HFF-Myc (cell line): Measurements from ENCODE around the gene ZKSCAN8.

Source experiments
- DNase-seq: peaks from one replicate; pipeline ENCODE4 v3.0.0-alpha.2; 2011; ENCODE audit warnings: low read depth; ENCODE audit errors: extremely low read depth
- H3K4me3 ChIP-seq: replicated peaks from 2 replicates; pipeline ENCODE4 v1.5.1; 2011; ENCODE audit warnings: low read depth, mild to moderate bottlenecking, control low read depth, low read length
- TF ChIP-seq, protein P1 (sequence below): IDR thresholded peaks from 2 replicates; pipeline ENCODE4 v1.5.1; 2012; ENCODE audit warnings: mild to moderate bottlenecking, low read depth, low read length, control low read depth; ENCODE audit errors: missing control alignments

Gene ZKSCAN8

DNA sequence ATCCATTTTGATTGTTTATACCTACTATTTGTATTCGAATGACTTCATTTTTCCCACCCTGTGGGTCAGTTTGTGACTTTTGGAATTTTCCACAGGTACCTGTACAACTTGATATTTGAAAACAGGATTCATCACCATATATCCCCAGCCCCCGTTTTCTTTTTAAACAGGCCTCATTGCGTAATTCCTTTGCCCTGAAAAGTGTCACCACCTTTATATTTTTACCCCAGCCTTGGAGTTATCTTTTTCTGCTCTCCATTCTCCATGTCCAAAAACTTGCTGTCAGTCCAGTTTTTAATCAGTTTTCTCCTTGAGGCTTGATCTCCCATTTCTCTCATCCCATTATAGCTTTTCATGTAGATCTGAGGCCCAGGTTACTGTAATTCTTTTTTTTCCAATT, 16.6 kb downstream of the ZKSCAN8 start:
- TF ChIP-seq, protein P1, sequence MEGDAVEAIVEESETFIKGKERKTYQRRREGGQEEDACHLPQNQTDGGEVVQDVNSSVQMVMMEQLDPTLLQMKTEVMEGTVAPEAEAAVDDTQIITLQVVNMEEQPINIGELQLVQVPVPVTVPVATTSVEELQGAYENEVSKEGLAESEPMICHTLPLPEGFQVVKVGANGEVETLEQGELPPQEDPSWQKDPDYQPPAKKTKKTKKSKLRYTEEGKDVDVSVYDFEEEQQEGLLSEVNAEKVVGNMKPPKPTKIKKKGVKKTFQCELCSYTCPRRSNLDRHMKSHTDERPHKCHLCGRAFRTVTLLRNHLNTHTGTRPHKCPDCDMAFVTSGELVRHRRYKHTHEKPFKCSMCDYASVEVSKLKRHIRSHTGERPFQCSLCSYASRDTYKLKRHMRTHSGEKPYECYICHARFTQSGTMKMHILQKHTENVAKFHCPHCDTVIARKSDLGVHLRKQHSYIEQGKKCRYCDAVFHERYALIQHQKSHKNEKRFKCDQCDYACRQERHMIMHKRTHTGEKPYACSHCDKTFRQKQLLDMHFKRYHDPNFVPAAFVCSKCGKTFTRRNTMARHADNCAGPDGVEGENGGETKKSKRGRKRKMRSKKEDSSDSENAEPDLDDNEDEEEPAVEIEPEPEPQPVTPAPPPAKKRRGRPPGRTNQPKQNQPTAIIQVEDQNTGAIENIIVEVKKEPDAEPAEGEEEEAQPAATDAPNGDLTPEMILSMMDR = no peak
- DNase-seq = no peak
- no peak overlapping the region for H3K4me3 ChIP-seq

DNA sequence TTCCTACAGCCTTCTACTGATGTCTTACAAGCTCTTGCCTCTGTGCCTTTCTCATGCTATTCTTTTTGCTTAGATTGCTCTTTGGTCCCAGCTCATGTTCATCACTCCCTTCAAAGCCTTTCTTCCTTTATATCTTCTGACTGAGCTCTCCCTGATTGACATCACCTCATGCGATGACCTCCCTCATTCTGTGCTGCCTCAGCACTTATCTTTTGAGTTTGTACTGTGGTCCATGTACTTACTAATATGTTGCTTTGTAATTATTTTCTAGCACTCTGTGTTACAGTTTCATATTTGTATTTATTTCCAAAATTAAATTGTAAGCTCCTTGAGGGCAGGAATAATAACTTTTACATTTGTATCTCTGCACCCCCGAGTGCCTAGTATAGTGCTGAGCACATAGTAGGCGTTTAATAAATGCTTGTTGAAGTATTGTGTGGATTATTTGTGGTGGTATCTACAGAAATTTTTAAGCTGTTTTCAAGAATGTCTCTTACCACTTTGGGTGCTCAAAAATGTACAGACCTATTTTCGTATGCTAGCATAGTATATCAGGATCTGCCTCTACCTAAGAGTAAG, 17.4 kb downstream of the ZKSCAN8 start:
- no peak for DNase-seq
- TF ChIP-seq, protein P1 = no peak
- no peak overlapping the region for H3K4me3 ChIP-seq

DNA sequence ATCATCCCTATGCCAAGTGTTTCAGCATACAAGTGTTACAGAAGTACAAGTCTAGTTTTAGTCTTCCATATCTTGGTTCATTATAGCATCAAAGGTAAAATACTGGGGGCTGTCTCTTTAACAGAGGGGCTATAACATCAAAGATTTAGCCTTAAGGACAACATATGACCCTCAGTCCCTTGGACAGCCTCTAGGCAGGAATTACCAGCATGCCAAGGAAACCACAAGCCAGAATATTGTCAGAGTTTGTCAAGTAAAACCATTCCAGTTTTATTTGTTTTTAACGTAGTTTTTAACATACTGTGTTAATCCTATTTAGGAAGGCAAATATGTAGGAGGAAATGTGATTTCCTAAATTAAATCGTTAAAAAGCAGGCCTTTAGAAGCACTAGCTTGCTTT, 18.6 kb downstream of the ZKSCAN8 start:
- TF ChIP-seq, protein P1 = no peak
- no peak overlapping the region for H3K4me3 ChIP-seq
- DNase-seq = no peak

DNA sequence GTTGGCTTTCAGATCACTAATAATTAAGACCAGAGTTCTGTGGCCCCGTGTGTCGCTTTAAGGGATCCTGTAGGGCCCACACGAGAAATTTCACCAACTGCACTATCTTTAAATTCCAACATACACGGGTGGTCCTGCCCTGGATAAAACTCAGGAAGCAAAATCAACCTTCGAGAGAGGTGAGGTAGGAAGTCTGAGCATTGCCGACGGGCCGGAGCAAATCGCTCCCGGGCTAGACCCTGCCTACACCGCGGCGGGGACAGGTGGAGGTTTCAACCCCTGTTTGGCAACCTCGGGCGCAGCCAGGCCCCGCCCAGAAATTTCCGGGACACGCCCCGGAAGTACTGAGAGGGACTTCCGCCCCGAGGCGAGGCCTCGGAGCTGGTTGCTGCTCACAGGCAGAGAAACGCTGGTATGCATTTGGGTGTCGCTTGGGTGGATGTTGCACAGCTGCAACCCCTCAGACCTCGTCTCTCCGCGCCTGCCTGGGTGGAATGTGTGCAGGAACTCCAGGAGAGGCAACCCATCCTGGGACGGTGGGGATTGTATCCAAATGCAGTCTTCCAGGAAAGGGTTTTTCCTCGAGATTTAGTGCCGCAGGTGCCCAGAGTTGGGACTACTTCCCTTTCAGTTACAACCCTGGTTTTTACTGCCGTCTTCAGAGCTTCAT, 19.9 kb downstream of the ZKSCAN8 start:
- peak overlapping the region; percentile 34 for H3K4me3 ChIP-seq
- TF ChIP-seq, protein P1 = no peak
- no peak for DNase-seq

DNA sequence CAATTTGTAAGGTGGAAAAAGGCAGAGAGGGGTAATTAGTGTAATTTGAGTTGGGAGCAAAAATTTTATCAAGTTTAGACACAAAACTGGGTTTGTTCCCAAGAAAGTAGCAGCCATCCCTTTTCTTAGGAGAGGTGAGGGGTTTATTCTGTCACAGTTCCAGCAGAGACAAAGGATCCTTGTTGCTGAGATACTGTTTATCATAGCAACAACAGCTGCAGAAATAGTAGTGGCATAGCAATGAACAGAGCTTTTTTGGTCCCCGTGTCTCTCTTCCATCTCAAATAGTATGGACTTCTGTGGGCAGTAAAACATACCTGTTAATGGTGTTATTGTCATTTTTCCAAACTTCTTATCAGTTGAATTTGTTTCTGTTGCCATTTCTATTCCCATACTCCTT, 23.9 kb downstream of the ZKSCAN8 start:
- no peak for DNase-seq
- H3K4me3 ChIP-seq = no peak overlapping the region
- TF ChIP-seq, protein P1 = no peak

DNA sequence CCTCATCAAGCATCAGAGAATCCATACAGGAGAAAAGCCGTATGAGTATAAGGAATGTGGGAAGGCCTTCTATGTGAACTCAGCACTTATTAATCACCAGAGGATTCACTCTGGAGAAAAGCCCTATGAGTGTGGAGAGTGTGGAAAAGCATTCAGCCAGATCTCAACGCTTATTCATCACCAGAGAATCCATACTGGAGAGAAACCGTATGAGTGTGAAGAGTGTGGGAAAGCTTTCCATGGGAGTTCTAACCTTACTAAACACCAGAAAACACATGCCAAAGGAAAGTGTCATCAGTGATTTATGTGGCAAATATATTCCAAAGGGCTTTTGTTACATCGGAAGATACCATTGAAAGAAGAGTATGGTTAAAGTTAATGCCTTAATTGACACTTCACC, 25.4 kb downstream of the ZKSCAN8 start:
- TF ChIP-seq, protein P1 = no peak
- no peak overlapping the region for H3K4me3 ChIP-seq
- DNase-seq = peak; percentile 5
